ENCODE measurements around the gene LMO2.

GRCh38 chr11:33880979-33881378 is 10.9 kb downstream of the LMO2 start:
- TF ChIP-seq SMARCC2 (IDR thresholded peaks at IDR 0.05) (no peak), ZNF512 (CRISPR knock-in tag; IDR thresholded peaks at IDR 0.05) (no peak), CHD4 (IDR thresholded peaks at IDR 0.05; ENCODE audit: borderline replicate concordance, low read length) (no peak), ZNF18 (CRISPR knock-in tag; IDR thresholded peaks at IDR 0.05; ENCODE audit: insufficient replicate concordance) (no peak), ZNF143 (CRISPR knock-in tag; IDR thresholded peaks at IDR 0.05) (no peak), CHD2 (IDR thresholded peaks at IDR 0.05; ENCODE audit: low read depth, low read length) (no peak), TCF12 (IDR thresholded peaks at IDR 0.05) (no peak), TCF12 (CRISPR knock-in tag; IDR thresholded peaks at IDR 0.05) (no peak), KDM1A (CRISPR knock-in tag; IDR thresholded peaks at IDR 0.05) (no peak), CTCF (CRISPR knock-in tag; IDR thresholded peaks at IDR 0.05) (no peak), FOXP4 (CRISPR knock-in tag; IDR thresholded peaks at IDR 0.05) (no peak), FOSL1 (CRISPR knock-in tag; IDR thresholded peaks at IDR 0.05; ENCODE audit: borderline replicate concordance) (no peak)
